K562 (cell line): ENCODE data around the gene PREB. TPM values are rescaled to one million over a fixed set of nuclear protein-coding genes. Genes with fewer than 3 reads are reported as not detected.
A peak's percentile ranks its signal among the peaks of the same experiment; 100 is the strongest.

Experiments
- ATAC-seq: fragments of 200-7000 bp; cut with Tn5 transposase; 3 replicates; pipeline ENCODE4 v1.9.1; 2020; ENCODE audit warnings: moderate library complexity
- BruUV-seq: library from RNA; stranded (reverse); fragments of 400-500 nt; replicated peaks from 2 replicates; lab custom pipeline; 2021; lab: Mats Ljungman, UMichigan
- CTCF ChIA-PET: fragments of 300-600 bp; formaldehyde crosslinking; extraction: SDS; loops from one replicate; lab custom pipeline; 2021; ENCODE audit warnings: low intra/inter-chr PET ratio; lab: Yijun Ruan, JAX
- POLR2A ChIA-PET: fragments of 300-600, 350-650 bp; sonication (Branson Sonifier 250); formaldehyde crosslinking; extraction: SDS; loops from one replicate; lab custom pipeline; 2021; ENCODE audit warnings: antibody characterized with exemption, inconsistent platforms; lab: Yijun Ruan, JAX
- DNase-seq, 4 experiments: peaks; one replicate each; pipeline versions ENCODE4 v3.0.0 to v3.0.0-alpha.2; 2011 to 2018; ENCODE audit warnings: low spot score in 3 of 4, mixed read lengths in 3 of 4; ENCODE audit errors: extremely low read depth in 1 of 4
- FAIRE-seq: peaks from 2 replicates; lab custom pipeline; 2011; peaks lifted over from hg19 to GRCh38; lab: Jason Lieb, UNC
- H2AFZ ChIP-seq: 2 replicates; pipeline ENCODE4 v1.6.0; 2011; ENCODE audit warnings: low read depth, low read length, control low read depth, inconsistent platforms
- H3K27ac ChIP-seq: fragments of 200-600 bp; 3 replicates; pipeline ENCODE4 v1.8.0; 2011; ENCODE audit warnings: low read depth, mild to moderate bottlenecking, control low read depth, inconsistent platforms, low read length, moderate library complexity, mixed read lengths; ENCODE audit errors: extremely low read depth
- H3K27me3 ChIP-seq, 2 experiments: fragments of 300-600 bp in 1 of 2; 2 replicates in 1 of 2; 3 replicates in 1 of 2; pipeline versions ENCODE4 v1.6.0 to v1.8.0; 2011; ENCODE audit warnings: inconsistent platforms in 2 of 2, low read length in 2 of 2, mild to moderate bottlenecking in 1 of 2, mixed read lengths in 1 of 2, moderate library complexity in 1 of 2; ENCODE audit not compliant: control insufficient read depth in 2 of 2, insufficient read depth in 2 of 2
- H3K36me3 ChIP-seq: fragments of 300-600 bp; 3 replicates; pipeline ENCODE4 v1.8.0; 2011; ENCODE audit warnings: mild to moderate bottlenecking, low read length, inconsistent platforms; ENCODE audit not compliant: control insufficient read depth, insufficient read depth
- H3K4me1 ChIP-seq, 2 experiments: fragments of 200-600 bp in 1 of 2; replicated peaks in 1 of 2; 2 replicates in 1 of 2; 3 replicates in 1 of 2; pipeline versions ENCODE4 v1.5.1 to v1.8.0; 2011; ENCODE audit warnings: inconsistent platforms in 2 of 2, low read length in 2 of 2, mild to moderate bottlenecking in 1 of 2, mixed read lengths in 1 of 2, moderate library complexity in 1 of 2; ENCODE audit not compliant: control insufficient read depth in 2 of 2, insufficient read depth in 2 of 2
- H3K4me2 ChIP-seq: 2 replicates; pipeline ENCODE4 v1.6.1; 2011; ENCODE audit warnings: low read length, control low read depth, inconsistent platforms, mixed read lengths; ENCODE audit not compliant: insufficient read depth
- H3K4me3 ChIP-seq: fragments of 200-600 bp; sonication (generic), shearing (Covaris generic); 2 replicates; pipeline ENCODE4 v1.5.1; 2016; ENCODE audit warnings: control low read depth, inconsistent platforms
- H3K79me2 ChIP-seq: fragments of 200-600 bp; 3 replicates; pipeline ENCODE4 v1.8.0; 2011; ENCODE audit warnings: low read length, inconsistent platforms; ENCODE audit not compliant: control insufficient read depth, insufficient read depth
- H3K9ac ChIP-seq, 2 experiments: 2 replicates each; pipeline versions ENCODE4 v1.6.0 to v1.6.1; 2011; ENCODE audit warnings: low read depth in 2 of 2, low read length in 2 of 2, control low read depth in 1 of 2, inconsistent platforms in 1 of 2, mild to moderate bottlenecking in 1 of 2, mixed read lengths in 1 of 2; ENCODE audit not compliant: insufficient read depth in 1 of 2
- H3K9me1 ChIP-seq: one replicate; pipeline ENCODE4 v1.6.0; 2011; ENCODE audit warnings: inconsistent platforms, mild to moderate bottlenecking, low read length, moderate library complexity; ENCODE audit not compliant: control insufficient read depth, insufficient read depth
- H3K9me3 ChIP-seq: replicated peaks from 2 replicates; pipeline ENCODE4 v1.5.1; 2011; ENCODE audit warnings: low read depth, low read length, inconsistent platforms; ENCODE audit not compliant: control insufficient read depth, insufficient read depth
- H4K20me1 ChIP-seq: replicated peaks from 2 replicates; pipeline ENCODE4 v1.6.1; 2011; ENCODE audit warnings: low read length, inconsistent platforms, mixed read lengths; ENCODE audit not compliant: control insufficient read depth, insufficient read depth
- CLOCK ChIP-seq: fragments of 250-450 bp; sonication (Bioruptor Pico); IDR thresholded peaks from 2 replicates; pipeline ENCODE4 v1.4.0; 2020; ENCODE audit warnings: mild to moderate bottlenecking, moderate library complexity, borderline replicate concordance
- CSDE1 ChIP-seq, 2 experiments: fragments of 450-650 bp; IDR thresholded peaks; 2 replicates each; pipeline ENCODE4 v1.6.1; 2016; ENCODE audit warnings: mild to moderate bottlenecking in 1 of 2
- ELF4 ChIP-seq: fragments of 450-650 bp; formaldehyde crosslinking; IDR thresholded peaks from 2 replicates; pipeline ENCODE4 v1.4.0; 2022; ENCODE audit warnings: missing genetic modification characterization
- MEIS2 ChIP-seq: fragments of 450-650 bp; IDR thresholded peaks from 2 replicates; pipeline ENCODE4 v1.6.1; 2014; ENCODE audit warnings: mild to moderate bottlenecking; ENCODE audit not compliant: partially characterized antibody
- NCOA2 ChIP-seq, 2 experiments: fragments of 450-650 bp; IDR thresholded peaks; 2 replicates each; pipeline ENCODE4 v1.6.1; 2018; ENCODE audit warnings: mild to moderate bottlenecking in 2 of 2, moderate library complexity in 1 of 2; ENCODE audit not compliant: partially characterized antibody in 2 of 2
- RFX5 ChIP-seq: IDR thresholded peaks from 2 replicates; pipeline ENCODE4 v1.6.1; 2011; ENCODE audit warnings: low read depth, mild to moderate bottlenecking, improper control_type of control experiment, low read length
- TCF3 ChIP-seq: sonication (generic); formaldehyde crosslinking; IDR thresholded peaks from 2 replicates; pipeline ENCODE4 v1.4.0; 2020; ENCODE audit warnings: mild to moderate bottlenecking, missing genetic modification reagents
- ZNF143 ChIP-seq: sonication (generic); formaldehyde crosslinking; IDR thresholded peaks from 2 replicates; pipeline ENCODE4 v1.9.0; 2022; ENCODE audit warnings: mild to moderate bottlenecking, missing genetic modification reagents
- ZNF175 ChIP-seq: fragments of 200-800 bp; sonication (Bioruptor generic); IDR thresholded peaks from 2 replicates; pipeline ENCODE4 v1.6.1; 2016; ENCODE audit warnings: low read depth, mild to moderate bottlenecking, missing genetic modification characterization, missing compliant biosample characterization
- ZNF316 ChIP-seq: fragments of 450-650 bp; IDR thresholded peaks from 2 replicates; pipeline ENCODE4 v1.6.1; 2016
- ZNF780A ChIP-seq: fragments of 250-450 bp; sonication (Bioruptor Pico); IDR thresholded peaks from 2 replicates; pipeline ENCODE4 v1.5.0; 2021; ENCODE audit warnings: mild to moderate bottlenecking
- WGBS: fragments of 100-300 bp; shearing (Covaris generic); methylation state at CpG from one replicate; pipeline ENCODE4 v1.1.6; 2016; ENCODE audit warnings: low coverage, mixed read lengths; ENCODE audit not compliant: insufficient coverage; ENCODE audit errors: missing lambda C conversion rate; 5-methylcytosine and 5-hydroxymethylcytosine counted together
- in situ Hi-C: fragments of 300-500 bp; cut with MboI; formaldehyde crosslinking; loops from 4 replicates; pipeline ENCODE4 v1.15.0; 2018; ENCODE audit warnings: inconsistent platforms, mixed read lengths
- intact Hi-C: fragments of 100-400 bp; cut with micrococcal nuclease; formaldehyde crosslinking; loops from 2 replicates; pipeline ENCODE4 v1.14.2; 2022
- polyA plus RNA-seq, 8 experiments: library from polyadenylated mRNA; depleted of rRNA in 4 of 8; stranded (reverse) in 5 of 8; unstranded in 3 of 8; fragments of >200 nt; fragmentation: Nextera tagmentation in 2 of 8; fragmentation: Illumina TruSeq in 1 of 8; extraction: Ambion mirVana in 2 of 8; extraction: Trizol in 1 of 8; gene quantifications; 2 replicates each; pipeline versions ENCODE4 v1.2.1 to v1.2.3, GENCODE V29; 2011 to 2014; ENCODE audit warnings: inconsistent platforms in 1 of 8, missing spikeins in 1 of 8
- total RNA-seq, 7 experiments: library from RNA; depleted of rRNA in 6 of 7; stranded (reverse); fragments of >200 nt in 6 of 7; fragmentation: Illumina TruSeq in 2 of 7; extraction: Trizol in 2 of 7; gene quantifications; 2 replicates each; pipeline versions ENCODE4 v1.2.1 to v1.2.3, GENCODE V29; 2011 to 2021; ENCODE audit warnings: low replicate concordance in 1 of 7
- TF ChIP-seq, protein P1 (sequence below): fragments of 450-650 bp; formaldehyde crosslinking; IDR thresholded peaks from 2 replicates; pipeline ENCODE4 v1.4.0; 2022; ENCODE audit warnings: missing genetic modification characterization

PREB gene
- total and polyA plus RNA-seq, 9 of the 15 experiments (the other 6 are each of a cell fraction or from before 2014, with no cell fraction given): 35.1 to 84.2 (median 67.2) TPM

DNA sequence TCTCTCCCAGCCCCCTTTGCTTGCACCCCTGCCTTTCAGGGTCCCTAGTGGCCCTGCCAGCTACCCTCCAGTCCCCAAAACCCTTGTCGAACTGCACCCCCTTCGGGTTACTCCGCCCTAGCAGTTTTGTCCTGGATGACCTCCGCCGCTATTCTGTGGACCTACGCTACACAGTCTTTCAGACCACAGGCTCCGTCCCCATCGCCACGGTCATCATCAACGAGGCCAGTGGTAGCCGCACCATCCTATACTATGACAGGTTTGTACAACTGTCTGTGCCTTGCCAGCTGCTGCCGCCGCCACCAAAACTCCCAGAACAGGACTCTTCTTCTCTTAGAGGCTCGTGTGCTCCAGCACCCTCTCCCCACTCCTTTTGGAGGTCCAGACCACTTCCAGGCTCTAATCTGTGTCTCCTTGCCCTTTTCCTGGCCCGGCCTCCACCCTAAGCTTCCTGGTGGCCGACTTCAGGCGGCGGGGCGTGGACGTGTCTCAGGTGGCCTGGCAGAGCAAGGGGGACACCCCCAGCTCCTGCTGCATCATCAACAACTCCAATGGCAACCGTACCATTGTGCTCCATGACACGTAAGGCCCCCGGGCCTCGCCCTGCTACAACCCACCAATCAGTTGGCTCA lies 40.0 kb downstream of the PREB start:
- POLR2A ChIA-PET: interaction anchor here (0.9 to 3.6 kb wide), 3 partner anchors 9 to 13 kb away, joined by 4 to 11 read pairs (median 4); no protein-coding TSS in a partner anchor
- no peak for FAIRE-seq

More for the DNA sequence above, 40.0 kb downstream of the PREB start:
- Histone ChIP-seq H3K9me3 (no peaks in the 10 kb centered on the region), H3K9me1 (no peaks in the 10 kb centered on the region), H3K27ac (no peak overlapping the region), H3K79me2 (peaks cover 3% of the 10 kb centered on the region; the same call in 2 of the 3 replicates), H3K36me3 (no peaks in the 10 kb centered on the region; the same call in 2 of the 3 replicates), H3K4me1 (peaks cover 39 to 49% of the 10 kb centered on the region in 2 experiments), H4K20me1 (no peaks in the 10 kb centered on the region), H3K4me3 (no peak overlapping the region), H3K4me2 (no peak overlapping the region), H2AFZ (no peak overlapping the region), H3K27me3 (no peaks in the 10 kb centered on the region), H3K9ac (peak overlapping the region in 1 of 2 experiments; percentile 47; a peak in 2 of 4 replicates)
- 88% methylated on average over 23 of the region's 24 CpGs for WGBS
- in situ Hi-C loops: no loop called here
- no TSS peak for BruUV-seq
- DNase-seq (no peak), ATAC-seq (no peak)
- intact Hi-C loops: no loop called here
- CTCF ChIA-PET: no interaction called here
- TF ChIP-seq ELF4 (CRISPR knock-in tag): no peak
- TF ChIP-seq ZNF780A (CRISPR knock-in tag): no peak
- no peak for TF ChIP-seq ZNF175
- TF ChIP-seq, protein P1, sequence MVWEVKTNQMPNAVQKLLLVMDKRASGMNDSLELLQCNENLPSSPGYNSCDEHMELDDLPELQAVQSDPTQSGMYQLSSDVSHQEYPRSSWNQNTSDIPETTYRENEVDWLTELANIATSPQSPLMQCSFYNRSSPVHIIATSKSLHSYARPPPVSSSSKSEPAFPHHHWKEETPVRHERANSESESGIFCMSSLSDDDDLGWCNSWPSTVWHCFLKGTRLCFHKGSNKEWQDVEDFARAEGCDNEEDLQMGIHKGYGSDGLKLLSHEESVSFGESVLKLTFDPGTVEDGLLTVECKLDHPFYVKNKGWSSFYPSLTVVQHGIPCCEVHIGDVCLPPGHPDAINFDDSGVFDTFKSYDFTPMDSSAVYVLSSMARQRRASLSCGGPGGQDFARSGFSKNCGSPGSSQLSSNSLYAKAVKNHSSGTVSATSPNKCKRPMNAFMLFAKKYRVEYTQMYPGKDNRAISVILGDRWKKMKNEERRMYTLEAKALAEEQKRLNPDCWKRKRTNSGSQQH (CRISPR knock-in tag): no peak
- TF ChIP-seq ZNF316: no peak
- no peak for TF ChIP-seq NCOA2 (IDR thresholded peaks at IDR 0.05; ENCODE audit: partially characterized antibody in 2 of 2)
- no peak for TF ChIP-seq RFX5
- TF ChIP-seq CSDE1 (IDR thresholded peaks at IDR 0.05): no peak
- TF ChIP-seq MEIS2: no peak
- TF ChIP-seq ZNF143 (CRISPR knock-in tag): no peak
- TF ChIP-seq TCF3 (CRISPR knock-in tag): no peak
- no peak for TF ChIP-seq CLOCK (CRISPR knock-in tag)
